ENCODE measurements around the gene BBX.

DNA sequence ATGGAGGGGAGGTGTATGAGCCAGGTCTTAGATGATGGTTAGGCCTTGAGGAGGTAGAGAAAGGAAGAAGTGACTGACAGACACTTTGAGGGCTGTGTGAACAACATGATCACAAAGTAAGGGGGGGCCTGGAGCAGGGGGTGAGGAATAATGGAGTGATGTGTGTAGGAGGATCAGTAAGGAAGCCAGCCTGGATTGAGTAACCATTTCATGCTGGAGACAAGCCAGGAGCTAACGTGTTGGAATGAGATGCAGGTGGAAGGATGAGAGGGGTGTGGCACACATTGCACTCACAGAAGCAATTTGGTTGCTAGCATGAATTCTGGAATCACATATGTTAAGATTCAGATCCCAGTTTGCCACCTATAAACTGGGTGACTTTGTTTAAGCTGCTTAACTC is 65.5 kb downstream of the BBX start:
- TF ChIP-seq, protein P1, sequence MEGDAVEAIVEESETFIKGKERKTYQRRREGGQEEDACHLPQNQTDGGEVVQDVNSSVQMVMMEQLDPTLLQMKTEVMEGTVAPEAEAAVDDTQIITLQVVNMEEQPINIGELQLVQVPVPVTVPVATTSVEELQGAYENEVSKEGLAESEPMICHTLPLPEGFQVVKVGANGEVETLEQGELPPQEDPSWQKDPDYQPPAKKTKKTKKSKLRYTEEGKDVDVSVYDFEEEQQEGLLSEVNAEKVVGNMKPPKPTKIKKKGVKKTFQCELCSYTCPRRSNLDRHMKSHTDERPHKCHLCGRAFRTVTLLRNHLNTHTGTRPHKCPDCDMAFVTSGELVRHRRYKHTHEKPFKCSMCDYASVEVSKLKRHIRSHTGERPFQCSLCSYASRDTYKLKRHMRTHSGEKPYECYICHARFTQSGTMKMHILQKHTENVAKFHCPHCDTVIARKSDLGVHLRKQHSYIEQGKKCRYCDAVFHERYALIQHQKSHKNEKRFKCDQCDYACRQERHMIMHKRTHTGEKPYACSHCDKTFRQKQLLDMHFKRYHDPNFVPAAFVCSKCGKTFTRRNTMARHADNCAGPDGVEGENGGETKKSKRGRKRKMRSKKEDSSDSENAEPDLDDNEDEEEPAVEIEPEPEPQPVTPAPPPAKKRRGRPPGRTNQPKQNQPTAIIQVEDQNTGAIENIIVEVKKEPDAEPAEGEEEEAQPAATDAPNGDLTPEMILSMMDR (CRISPR knock-in tag; IDR thresholded peaks at IDR 0.05) = no peak
- TF ChIP-seq ZBTB38 (CRISPR knock-in tag; IDR thresholded peaks at IDR 0.05) = no peak
- TF ChIP-seq MED1 (CRISPR knock-in tag; IDR thresholded peaks at IDR 0.05) = no peak
